Middle frontal gyrus (tissue), 1 donor: ENCODE results near the gene DCLK1.

ENCODE experiments used
- DNase-seq: peaks from one replicate; pipeline ENCODE4 v3.0.0-alpha.2; 2015; ENCODE audit warnings: low spot score; ENCODE audit errors: extremely low spot score

The DCLK1 gene

DNA sequence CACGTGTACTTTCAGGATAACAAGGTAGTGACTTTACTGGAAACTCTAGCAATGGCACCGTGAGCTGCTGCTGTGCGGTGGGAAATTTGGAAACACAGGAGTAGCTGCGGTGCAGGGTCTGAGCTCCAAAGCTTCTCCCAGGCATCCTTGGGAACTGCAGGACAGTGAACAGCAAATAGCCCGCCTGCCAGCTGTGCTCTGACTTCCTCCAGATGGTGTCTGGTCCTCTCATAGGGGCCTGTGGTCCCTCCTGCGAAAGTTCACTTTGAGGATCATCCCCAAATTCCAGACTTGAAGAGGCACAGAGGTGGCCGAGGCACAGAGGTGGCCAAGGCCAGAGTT, 367.4 kb downstream of the DCLK1 start:
- DNase-seq, result no peak

DNA sequence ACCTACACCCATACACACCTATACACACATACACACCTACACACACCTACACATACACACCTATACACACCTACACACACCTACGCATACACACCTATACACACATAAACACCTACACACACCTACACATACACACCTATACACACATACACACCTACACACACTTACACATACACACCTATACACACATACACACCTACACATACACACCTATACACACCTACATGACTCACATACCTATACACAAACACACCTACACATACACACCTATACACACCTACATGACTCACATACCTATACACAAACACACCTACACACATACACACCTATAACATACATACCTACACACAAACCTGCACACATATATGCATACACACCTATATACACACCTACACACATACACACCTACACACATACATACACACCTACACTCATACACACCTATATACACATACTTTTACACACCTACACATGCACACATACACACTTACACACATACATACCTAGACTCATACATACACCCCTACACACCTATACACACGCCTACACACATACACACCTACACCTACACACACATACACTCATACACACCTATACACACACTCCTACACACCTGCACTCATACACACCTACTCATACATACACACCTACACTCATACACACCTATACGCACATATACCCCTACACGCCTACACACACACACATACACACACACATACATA, 368.0 kb downstream of the DCLK1 start:
- DNase-seq, result no peak

DNA sequence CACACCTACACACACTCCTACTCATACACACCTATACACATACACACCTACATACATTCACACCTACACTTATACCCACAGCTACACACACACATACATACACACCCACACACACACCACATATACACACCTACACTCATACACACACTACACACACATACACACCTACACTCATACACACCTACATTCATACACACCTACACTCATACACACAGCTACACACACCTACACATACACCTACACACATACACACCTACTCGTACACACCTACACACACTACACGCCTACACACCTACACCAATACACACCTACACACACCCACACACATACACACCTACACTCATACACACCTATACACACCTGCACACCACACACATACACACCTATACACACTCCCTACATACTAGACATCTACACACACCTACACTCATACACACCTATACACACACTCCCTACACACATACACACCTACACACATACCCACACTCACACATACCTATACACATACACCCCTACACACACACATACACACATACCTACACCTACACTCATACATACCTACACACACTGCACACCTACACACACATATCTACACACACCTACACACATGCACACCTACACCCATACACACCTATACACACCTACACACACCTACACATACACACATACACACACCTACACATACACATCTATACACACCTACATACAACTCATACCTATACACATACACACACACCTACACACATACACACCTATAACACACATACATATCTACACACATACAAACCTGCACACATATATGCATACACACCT, 369.5 kb downstream of the DCLK1 start:
- DNase-seq, result no peak

DNA sequence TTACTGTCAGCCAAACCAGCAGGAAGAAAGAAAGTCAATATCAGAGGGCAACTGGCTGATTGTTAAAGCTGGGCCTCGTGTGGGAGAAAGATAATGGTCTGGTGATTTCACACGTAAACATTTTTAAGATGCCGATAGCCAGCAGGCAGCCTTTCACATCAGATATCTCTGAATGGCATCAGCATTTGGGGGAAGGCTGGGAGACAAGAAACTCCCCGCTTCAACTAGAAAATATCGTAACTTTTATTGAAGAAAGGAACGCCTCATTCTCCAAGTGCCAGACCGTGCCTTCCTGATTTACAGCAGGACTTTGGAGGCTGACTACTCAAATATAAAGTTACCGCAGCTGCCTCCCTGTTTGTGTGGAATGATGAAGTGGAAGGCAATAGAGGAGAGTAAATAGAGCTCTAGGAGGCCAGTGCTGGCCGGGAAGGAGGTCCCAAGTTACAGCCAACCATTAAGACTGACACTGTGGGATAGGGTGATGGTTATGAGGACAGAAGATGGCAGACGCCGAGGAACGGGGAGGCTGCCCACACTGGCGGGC, 370.4 kb downstream of the DCLK1 start:
- DNase-seq, result no peak

DNA sequence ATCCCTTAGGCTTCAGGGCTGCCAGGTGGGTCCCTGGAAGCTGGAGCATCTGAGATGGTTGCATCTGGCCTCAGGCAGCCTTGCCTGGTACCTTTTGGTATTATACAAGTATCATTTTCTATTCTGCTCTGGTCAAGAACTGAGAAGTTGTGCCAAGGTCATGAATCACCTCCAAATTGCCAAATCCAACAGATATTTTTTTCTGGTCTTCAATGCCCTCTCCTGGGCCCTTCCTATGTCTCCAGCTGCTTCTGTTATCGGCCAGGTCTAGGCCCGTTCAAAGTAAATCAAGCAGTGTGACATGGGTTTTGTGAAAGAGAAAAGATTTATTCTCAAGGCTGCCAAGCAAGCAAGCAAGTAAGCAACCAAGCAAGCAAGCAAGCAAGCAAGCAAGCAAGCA, 383.6 kb downstream of the DCLK1 start:
- DNase-seq, result no peak

DNA sequence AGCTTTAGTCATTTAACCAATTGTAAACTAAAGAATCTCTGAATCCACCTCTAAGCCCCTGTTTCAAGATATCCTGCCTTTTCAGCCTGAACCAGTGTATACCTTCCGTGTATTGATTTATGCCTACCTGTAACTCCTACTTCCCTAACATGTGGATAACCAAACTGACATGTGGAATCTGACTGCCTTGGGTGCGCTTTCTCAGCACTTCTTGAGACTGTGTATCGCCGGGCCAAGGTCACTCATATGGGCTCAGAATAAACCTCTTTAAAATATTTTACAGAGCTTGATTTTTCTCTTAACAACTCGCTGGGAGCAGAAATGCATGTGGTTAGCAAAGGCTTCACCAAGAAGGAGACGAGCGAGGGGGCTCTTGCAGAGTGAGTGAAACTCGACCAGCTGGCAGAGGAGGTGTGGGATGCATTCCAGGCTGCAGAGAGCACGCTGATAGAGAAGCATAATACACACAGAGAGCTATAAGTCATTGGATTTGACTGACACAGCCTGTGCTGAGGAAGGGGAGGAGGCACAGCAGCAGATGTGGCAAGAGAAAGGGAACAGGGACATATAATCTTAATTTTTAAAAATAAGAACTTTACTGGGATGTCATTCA, 386.5 kb downstream of the DCLK1 start:
- DNase-seq, result no peak

DNA sequence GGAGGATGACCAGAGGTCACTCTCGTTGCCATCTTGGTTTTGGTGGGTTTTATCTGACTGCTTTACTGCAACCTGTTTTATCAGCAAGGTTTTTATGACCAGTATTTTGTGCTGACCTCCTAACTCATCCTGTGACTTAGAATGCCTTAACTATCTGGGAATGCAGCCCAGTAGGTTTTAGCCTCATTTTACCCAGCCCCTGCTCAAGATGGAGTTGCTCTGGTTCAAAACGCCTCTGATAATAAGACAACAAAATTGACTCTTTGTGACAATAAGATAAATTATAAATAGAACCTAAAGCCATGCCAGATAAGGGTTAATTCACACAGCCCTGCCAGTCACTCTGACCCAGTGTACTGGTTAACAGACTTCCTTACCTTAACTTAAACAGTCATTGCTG, 387.0 kb downstream of the DCLK1 start:
- DNase-seq, result no peak

DNA sequence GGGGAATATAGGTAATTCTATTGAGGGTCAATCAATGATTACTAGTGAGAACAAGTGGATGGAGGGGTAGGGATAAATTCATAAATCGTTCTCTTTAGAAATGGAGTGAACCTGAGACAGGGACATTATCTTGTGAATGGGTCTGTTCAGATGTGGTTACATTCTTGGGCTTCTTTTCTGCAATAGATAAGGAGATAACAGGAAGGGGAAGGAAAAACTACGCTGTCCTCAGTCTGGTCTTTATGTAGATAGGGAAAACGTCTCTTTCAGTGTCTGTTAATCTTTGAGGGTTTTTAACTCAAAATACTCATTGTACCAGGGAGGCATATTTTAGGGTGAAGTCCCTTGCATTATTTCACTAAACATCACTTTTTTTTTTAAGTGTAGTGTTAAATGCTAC, 388.0 kb downstream of the DCLK1 start:
- DNase-seq, result no peak

DNA sequence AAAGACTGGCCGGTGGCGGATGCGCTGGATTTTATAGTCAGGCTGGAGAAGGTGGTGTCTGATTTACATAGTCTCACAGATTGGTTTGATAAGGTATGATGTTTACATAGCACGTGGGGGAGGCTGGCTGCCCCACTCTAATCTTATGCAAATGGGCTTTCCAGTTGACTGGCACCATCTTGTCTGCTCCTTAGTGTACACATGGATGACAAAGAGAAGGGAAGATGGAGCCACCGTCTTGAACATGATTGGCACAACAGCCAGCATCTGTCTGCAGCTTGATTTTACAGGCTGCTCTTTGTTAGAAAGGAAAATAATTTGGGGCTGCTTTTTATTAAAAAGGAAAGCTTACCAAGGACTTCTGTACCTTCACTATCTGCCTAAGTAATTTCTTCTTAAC, 389.5 kb downstream of the DCLK1 start:
- no peak for DNase-seq

DNA sequence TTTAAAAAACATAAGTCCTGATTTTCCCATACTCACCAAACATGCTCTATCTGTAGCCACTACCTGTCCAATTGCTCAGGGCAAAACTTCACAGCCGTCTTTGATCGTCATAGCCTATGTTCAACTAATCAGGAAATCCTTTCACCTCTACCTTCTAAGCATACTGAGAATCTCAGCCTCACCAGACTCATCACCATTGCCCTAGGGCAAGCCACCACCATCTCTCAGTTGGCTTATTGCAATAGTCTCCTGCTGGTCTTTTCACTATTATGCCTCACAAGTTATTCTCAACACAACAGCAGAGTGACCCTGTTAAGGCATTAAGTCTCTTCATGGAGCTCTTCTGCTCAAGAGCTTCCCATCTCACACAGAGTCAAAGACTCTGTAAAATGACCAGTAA, 394.3 kb downstream of the DCLK1 start:
- DNase-seq, result no peak

DNA sequence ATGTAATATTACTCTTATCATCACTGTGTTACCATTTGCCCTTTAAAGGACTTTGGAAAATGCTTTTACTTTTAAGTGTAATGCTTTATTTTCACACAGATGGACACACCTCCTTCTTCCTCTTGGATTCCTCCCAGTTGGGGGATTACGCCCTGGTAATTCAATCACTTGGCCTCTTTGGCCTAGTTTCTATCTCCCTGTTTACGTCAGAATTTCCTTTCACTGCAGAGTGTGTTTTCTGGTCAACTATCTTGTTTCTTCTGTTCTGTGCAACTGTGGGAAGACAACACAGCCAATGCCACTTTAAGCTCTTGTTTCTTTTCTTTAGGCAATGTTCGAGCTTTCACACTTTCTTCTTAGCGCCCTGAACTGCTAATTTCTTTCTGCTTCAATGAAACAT, 397.4 kb downstream of the DCLK1 start:
- no peak for DNase-seq

DNA sequence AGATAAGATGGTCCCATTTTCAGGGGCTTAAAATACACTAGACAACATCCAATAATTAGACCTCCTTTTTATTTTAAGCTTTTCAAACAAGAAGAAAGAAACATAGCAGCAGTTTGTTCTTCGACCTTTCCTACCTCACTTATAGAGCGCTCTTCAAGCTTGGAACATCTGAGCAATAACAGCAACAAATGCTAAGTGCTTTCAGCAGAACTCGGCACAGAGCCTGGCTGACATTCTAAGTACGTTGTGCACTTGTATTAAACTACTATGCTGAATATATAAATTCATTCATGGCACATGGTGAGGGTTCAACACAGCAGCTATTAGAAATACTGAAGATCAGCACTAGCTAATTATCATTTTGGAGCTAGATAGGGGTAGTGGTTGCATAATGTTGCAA, 398.6 kb downstream of the DCLK1 start:
- no peak for DNase-seq

DNA sequence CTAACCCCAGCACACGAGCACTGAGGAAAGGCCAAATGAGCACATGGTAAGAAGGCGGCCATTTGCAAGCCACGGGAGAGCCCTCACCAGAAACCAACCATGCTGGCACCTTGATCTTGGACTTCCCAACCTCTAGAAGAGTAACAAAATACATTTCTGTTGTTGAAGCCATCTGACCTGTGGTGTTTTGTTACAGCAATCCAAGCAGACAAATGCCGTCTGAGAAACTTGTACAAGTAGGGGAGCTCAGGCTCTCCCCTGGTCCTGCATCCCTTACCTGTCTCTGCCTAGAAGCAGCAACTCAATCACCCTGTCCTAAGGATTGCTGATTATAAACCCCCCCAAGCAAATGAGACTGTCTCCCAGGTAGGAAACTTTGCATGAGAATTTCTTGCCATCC, 399.7 kb downstream of the DCLK1 start:
- no peak for DNase-seq

DNA sequence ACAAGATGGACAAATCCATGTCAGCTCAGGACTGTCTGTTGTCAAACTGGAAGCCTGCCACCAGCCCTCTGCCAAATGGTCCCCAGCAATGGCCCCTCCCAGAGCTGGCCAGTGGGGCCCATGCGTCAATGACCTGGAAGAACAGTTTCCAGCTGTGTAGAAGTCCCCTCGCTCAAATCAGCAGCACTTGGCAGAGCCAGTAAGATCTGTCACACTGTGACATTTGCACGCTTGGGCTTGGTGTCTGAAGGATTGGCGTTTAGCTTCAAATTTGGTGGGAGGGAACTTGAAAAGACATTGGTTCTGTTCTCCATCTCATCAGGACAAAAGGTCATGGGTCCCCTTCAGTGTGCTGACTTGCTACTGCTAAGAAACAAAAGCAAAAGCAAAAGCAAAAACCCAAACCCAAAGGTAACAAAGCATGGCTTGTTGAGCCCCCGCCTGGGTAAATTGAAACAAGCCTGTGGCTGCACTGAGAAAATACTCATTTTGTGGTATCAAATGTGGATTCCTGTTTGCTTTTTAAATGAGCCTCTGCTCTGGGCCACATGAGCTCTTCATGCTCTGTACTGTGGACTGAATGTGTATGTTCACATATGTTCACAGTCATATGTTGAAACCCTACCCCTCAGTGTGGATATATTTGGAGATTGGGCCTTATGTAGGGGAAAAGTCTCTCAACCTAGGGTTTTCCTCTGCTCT, 401.1 kb downstream of the DCLK1 start:
- DNase-seq, result no peak

DNA sequence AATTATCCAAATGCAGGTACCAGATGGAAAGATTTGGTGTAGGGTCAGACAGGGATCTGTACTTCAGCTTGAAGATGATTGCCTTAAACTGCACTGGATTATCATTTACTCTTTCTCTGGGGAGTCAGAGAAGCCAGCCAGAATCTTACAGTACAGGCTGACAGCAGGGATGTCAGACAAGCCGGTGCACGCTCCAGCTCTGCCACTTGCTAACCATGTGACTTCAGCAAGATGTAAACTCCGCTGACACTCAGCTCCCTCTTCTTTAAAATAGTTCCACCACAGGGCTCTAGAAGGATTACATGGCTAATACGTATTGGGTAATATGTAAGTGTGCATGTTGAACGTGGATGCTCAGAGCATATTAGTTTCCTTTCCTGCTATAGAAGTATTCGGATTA, 403.3 kb downstream of the DCLK1 start:
- no peak for DNase-seq

DNA sequence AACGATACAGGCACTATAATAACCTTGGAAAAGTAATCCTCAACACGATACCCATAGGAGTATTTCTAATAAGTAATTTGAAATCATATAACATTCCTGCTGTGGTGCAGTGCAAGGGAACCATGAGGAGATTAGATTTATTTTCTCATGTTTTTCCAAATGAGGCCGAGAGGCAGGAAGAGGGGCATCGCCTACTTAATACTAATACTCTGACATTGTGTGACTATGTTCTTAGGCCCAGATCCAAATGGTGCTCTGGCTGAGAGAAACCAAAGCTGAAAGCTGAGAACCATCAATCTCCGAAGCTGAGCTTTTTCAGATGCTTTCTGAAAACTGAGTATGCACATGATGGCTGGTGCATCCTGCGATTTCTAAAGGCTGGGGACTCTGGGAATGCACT, 406.7 kb downstream of the DCLK1 start:
- DNase-seq, result no peak

DNA sequence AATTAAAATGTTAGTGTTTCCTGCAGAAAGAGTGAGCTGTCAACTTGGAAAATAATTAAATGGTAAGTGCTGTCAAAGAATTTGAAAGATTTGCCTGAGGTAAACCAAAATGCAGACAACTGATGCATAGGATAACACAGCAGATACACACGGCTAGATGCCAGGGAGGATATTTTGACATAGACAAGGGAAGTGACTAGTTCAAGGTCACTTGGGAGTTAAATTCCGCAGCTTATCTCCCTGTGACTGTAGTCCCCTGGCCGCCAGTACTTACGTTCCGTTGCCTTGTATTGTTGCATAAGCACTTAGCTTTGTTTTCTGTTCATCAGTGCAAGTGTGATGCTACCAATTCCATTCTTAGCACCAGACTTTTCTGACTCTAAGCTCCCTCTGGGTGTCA, 407.4 kb downstream of the DCLK1 start:
- no peak for DNase-seq

DNA sequence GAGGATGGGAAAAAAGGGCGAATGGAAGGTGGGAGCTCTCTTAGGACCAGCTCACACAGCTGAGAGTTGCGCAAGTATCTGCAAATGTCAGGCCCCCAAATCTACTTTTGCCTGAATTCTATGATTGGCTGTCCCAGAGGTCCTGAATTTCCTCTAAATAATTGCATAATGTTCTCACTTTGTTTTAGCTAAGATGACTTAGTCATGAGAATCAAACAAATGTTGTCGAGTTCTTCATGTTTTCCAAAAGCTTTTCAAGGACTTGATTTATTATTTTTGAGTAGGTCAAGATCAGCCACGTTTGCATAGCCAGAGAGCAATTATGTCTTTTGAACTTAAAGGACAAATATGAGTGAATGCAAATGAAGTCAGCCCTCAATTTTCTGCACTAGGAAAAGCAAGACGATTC, 408.1 kb downstream of the DCLK1 start:
- no peak for DNase-seq

DNA sequence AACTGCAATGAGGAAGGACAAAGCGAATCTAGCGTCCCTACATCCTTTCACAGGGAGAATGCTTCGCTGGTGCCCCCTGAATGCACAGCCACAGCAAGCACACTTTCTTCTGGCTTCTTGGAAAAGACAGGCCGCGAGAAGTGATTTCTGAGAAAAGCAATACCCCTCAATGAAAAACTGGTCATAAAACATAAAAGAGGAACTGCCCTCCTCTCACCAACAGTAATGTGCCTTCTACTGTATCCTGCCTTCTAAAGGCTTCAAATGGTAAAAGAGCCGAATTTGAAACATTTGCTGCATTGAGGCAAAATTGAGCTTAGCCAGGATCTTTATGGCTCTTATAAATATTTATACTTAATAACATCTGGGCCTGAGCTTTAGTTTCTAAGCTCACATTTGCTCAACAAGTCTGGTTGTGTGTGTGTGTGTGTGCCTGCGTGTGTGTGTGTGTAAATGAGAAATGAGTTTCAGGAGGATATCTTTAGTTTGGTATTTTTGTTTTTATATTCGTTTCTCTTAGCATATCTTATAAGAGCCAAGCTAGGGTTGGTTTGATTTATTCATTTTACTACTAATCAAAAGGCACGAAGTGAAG, 408.6 kb downstream of the DCLK1 start:
- no peak for DNase-seq

DNA sequence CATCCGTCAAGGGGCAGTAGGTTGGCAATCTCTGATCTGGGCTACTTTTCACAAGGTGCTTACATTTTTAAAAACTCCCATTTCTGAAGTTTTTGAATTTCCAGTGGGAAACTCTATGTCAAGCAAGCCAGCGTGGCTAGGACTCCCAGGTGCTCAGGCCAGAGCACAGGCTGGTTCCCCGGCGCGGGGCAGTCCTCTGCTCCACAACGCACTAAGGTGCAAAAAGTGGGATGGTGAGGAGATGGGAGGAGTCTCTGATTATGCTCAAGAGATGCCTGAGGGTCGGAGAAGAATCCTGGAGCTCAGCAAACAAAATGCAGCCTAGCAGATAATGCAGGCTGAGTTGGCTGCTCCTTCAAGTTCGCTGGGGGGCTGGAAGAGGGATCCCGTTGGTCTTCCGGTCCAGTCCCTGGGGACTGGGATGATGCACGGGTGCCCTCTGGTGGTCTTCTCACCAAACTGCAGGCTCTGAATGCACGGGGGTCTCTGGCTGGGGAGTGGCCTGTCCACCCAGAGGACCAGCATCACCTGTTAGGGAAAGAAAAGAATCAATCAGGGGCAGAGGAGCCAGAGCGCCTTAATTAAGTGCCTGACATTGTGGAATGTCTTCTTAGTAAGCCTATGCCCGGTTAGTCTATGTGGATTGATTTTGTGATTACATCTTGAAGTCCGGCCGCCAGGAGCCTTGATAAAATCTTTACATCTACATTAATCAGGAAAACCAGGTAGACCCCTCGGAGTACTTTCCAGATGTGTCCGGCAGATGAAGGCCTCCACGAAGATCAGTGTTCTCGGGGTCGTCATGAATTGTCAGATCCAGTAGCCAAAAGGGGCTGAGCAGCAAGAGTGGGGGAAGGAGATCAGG, 410.3 kb downstream of the DCLK1 start:
- no peak for DNase-seq
